Measurements from ENCODE around the gene DIPK1B. TPM values are rescaled to one million over a fixed set of nuclear protein-coding genes. Genes with fewer than 3 reads are reported as not detected.

The DIPK1B gene
- total RNA-seq, 1 donor from 2014 or later = 46.3 TPM

DNA sequence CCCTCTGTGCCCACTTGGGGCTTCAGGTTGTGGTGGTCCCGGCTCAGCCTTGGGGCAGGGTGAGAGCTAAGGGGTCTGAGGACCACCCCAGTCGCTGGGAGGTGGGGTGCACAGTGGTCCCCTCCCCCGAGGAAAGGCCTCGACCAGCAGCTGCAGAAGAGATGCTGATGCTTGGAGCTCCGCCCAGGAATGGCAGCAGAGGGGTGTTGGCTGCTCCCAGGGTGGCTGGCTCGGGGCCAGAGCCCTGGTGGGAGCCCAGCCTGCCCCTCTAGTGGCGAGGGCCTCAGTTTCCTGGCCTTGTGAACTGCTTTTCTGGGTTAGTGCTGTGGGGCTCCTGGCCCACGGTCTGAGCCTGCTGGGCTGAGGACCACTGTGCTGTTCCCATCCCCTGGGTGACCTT is 1.2 kb downstream of the DIPK1B start:
- peak overlapping the region; percentile 82 for H3K4me3 Mint-ChIP-seq
- no peaks in the 10 kb centered on the region for H3K36me3 Mint-ChIP-seq (ENCODE audit: low read depth)
- H3K9me3 Mint-ChIP-seq = no peaks in the 10 kb centered on the region
- no peak for DNase-seq (ENCODE audit: low read depth, low spot score)
- H3K27ac Mint-ChIP-seq (ENCODE audit: unreplicated experiment) = no peak overlapping the region
- peaks cover 3% of the 10 kb centered on the region for H3K27me3 Mint-ChIP-seq (ENCODE audit: low read depth)
- peaks cover 16% of the 10 kb centered on the region for H3K4me1 Mint-ChIP-seq
- no peak for TF ChIP-seq CTCF (conservative IDR thresholded peaks at IDR 0.05)

DNA sequence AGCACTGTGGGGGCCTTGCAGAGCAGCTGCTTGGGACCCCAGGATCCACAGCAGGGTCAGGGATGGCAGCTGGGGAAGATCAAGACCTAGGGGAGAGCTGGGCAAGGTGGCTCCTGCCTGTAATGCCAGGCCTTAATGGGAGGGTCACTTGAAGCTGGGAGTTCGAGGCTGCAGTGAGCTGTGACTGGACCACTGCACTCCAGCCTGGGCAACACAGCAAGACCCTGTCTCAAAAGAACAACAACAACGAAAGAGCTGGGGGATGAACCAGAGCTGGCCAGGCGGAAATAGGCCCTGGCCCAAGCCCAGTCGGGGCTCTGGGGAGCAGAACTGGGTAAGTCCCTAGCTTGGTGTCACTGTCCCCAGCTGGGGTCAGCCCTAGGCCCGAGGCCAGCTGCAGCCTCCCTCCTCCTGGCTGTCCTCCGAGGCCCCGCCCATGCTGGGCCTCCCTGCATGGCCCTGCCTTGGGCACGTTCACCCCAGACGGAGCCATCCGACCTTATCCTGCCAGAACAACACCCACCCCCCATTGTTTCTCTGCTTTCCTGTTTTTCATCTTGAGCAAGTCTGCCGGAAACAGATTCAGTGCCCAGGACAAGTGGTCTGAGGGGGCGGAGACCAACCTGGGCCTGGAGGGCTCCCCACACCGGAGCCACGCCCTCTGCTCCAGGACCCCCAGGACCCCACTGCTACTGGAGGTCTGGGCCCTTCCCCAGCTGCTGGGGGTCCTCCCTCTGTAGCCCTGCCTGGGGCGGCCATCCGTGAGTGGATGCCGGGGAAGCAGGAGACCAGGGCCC is 1.9 kb downstream of the DIPK1B start:
- DNase-seq (ENCODE audit: low read depth, low spot score) = no peak
- no peaks in the 10 kb centered on the region for H3K36me3 Mint-ChIP-seq (ENCODE audit: low read depth)
- H3K4me1 Mint-ChIP-seq = peaks cover 16% of the 10 kb centered on the region
- no peaks in the 10 kb centered on the region for H3K9me3 Mint-ChIP-seq
- no peak overlapping the region for H3K27ac Mint-ChIP-seq (ENCODE audit: unreplicated experiment)
- no peak for TF ChIP-seq CTCF (conservative IDR thresholded peaks at IDR 0.05)
- peak overlapping the region; percentile 72 for H3K4me3 Mint-ChIP-seq
- peaks cover 3% of the 10 kb centered on the region for H3K27me3 Mint-ChIP-seq (ENCODE audit: low read depth)

DNA sequence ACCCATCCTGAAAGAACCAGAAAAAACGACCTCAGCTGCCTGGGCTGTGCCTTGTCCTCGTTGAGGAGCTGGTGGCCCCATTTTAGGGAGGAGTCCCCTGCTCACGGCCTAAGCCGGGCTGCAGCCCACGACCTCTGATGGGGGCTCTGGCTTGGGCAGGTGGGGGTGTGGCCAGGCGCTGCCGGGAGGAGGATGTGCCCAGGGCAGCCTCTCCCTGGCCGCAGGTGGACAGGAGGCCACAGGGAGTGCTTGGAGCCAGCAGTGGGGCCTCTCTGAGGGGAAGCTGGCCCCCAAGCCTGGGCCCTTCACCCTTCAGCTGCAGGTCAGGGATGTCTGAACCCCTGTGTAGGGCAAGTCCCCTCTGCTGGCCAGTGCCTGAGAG is 2.5 kb downstream of the DIPK1B start:
- no peak for TF ChIP-seq CTCF (conservative IDR thresholded peaks at IDR 0.05)
- DNase-seq (ENCODE audit: low read depth, low spot score) = no peak

DNA sequence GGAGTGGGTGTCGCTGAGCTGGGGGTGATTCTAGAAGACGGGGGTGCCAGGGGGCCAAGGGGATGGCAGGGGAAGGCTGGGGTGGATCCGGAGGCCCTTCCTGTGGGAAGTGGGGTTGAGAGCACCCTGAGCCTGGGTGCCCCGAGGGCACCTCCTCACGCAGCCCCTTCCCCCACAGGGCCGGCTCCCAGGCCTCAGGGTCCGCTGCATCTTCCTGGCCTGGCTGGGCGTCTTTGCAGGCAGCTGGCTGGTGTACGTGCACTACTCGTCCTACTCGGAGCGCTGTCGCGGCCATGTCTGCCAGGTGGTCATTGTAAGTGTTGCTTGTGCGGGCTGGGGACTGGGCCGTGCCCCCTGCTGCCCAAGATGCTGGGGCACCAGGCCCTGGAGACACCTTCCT is 5.0 kb downstream of the DIPK1B start:
- no peak for TF ChIP-seq CTCF (conservative IDR thresholded peaks at IDR 0.05)
- no peaks in the 10 kb centered on the region for H3K9me3 Mint-ChIP-seq
- DNase-seq (ENCODE audit: low read depth, low spot score) = no peak
- H3K27me3 Mint-ChIP-seq (ENCODE audit: low read depth) = peaks cover 3% of the 10 kb centered on the region
- no peak overlapping the region for H3K4me3 Mint-ChIP-seq
- H3K36me3 Mint-ChIP-seq (ENCODE audit: low read depth) = peaks cover 3% of the 10 kb centered on the region
- no peak overlapping the region for H3K27ac Mint-ChIP-seq (ENCODE audit: unreplicated experiment)
- H3K4me1 Mint-ChIP-seq = peaks cover 29% of the 10 kb centered on the region

More for the DNA sequence above, 2.5 kb downstream of the DIPK1B start:
- H3K4me3 Mint-ChIP-seq = no peak overlapping the region
- no peaks in the 10 kb centered on the region for H3K36me3 Mint-ChIP-seq (ENCODE audit: low read depth)
- no peak overlapping the region for H3K27ac Mint-ChIP-seq (ENCODE audit: unreplicated experiment)
- peaks cover 17% of the 10 kb centered on the region for H3K4me1 Mint-ChIP-seq
- H3K27me3 Mint-ChIP-seq (ENCODE audit: low read depth) = peaks cover 3% of the 10 kb centered on the region
- no peaks in the 10 kb centered on the region for H3K9me3 Mint-ChIP-seq

DNA sequence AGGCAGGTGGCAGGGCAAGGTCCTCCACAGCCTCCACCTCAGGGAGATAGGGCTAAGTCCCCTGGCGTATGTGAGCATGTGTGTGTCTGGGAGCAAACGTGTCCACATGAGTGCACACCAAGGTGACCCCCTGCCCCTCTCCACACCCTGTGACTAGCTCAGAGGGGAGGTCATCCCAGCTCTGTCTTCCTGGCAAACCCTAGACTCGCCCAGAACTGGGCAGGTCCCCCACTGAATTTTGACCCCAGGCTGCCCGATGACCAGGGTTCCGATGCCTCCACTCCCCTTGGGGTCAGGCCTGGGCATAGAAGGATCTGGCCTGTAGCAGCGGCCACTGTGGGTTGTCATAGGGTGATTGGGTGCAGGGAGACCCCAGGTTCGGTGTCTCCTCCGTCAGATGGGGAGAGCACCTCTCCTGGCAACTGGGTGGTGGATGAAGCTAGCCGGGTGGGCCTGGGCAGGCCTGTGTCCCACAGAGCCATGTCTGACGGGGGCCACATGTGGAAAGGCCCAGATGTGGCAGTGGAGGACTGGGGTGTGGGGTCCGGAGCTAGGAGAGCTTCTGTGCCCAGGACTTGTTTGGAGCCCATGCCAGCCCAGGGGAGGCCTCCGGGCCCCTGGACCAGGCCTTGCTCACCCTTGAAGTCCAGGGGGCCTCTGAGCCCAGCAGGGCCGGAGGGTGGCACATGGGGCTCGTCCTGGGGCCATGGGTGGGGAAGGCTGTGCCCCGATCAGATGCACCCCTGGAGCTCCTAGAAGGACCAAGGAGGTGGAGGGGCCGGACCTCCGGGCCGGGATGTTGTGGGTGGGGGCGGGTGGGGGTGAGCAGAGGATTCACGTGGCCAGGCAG is 6.2 kb downstream of the DIPK1B start:
- H3K27ac Mint-ChIP-seq (ENCODE audit: unreplicated experiment) = no peak overlapping the region
- no peak for TF ChIP-seq CTCF (conservative IDR thresholded peaks at IDR 0.05)
- H3K4me1 Mint-ChIP-seq = peaks cover 29% of the 10 kb centered on the region
- H3K27me3 Mint-ChIP-seq (ENCODE audit: low read depth) = peaks cover 3% of the 10 kb centered on the region
- H3K36me3 Mint-ChIP-seq (ENCODE audit: low read depth) = peaks cover 4% of the 10 kb centered on the region
- DNase-seq (ENCODE audit: low read depth, low spot score) = no peak
- peak overlapping the region; percentile 54 for H3K4me3 Mint-ChIP-seq
- no peaks in the 10 kb centered on the region for H3K9me3 Mint-ChIP-seq

Data from neural crest cell (in vitro differentiated cells).